ENCODE measurements around the gene DHRS4.

The DHRS4 gene

DNA sequence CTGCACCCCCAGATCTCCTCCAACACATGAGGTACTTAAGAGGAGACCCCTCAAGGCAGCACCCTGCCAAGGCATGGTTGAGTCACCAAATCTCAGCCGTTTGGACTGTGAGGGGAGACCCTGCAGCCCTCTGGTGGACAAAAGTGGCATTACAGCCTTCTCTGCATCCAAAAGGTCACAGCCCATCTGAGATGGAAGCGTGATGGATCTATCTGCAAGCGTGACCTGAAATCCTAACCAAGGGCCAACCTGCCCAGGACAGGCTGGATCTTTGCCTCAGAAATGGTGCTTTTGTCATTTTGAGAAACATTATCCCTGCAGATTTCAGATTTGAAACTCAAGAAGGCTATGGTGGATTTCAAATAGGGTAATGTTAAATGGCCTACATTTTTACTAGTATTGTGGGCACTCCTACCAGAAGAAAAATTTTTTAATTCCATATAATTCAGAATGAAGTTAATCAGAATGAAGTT lies 23.7 kb upstream of the DHRS4 start:
- Histone ChIP-seq H3K36me3 (ENCODE audit: control insufficient read depth in 5 of 5, insufficient read depth in 5 of 5, low read length in 5 of 5) (no peaks in the 10 kb centered on the region), H3K4me3 (ENCODE audit: low read depth in 1 of 5, low read length in 5 of 5) (no peak overlapping the region), H3K9ac (ENCODE audit: low read length in 5 of 5) (no peak overlapping the region)

DNA sequence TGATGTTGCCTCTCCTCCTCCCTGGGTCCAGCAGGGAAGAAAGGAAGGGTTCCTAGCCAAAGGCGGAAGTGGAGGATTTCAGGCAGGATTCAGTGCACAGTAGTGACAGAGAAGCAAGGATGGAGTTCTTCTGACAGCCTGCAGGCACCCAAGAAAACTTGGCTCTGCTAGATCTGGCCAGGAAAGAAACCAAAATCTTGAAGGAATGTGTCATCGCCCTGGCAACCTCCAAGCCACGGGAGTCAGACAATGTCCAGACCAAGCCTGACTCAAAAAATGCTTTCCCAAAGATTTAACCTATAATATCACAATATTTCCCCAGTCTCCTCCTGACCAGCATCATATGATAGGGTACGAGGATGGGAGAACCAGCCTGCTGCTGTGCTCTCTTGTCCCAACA lies 22.8 kb upstream of the DHRS4 start:
- Histone ChIP-seq H3K4me1 (ENCODE audit: control insufficient read depth in 5 of 5, insufficient read depth in 5 of 5, low read length in 5 of 5) (peaks cover 0 to 5% (median 3%) of the 10 kb centered on the region in 5 donors), H3K4me3 (ENCODE audit: low read depth in 1 of 5, low read length in 5 of 5) (no peak overlapping the region), H3K27ac (ENCODE audit: low read depth, low read length) (no peak overlapping the region), H3K27me3 (ENCODE audit: control insufficient read depth in 5 of 5, insufficient read depth in 4 of 5, low read length in 5 of 5) (no peaks in the 10 kb centered on the region), H3K9me3 (ENCODE audit: control insufficient read depth in 5 of 5, low read length in 5 of 5) (no peaks in the 10 kb centered on the region), H3K36me3 (ENCODE audit: control insufficient read depth in 5 of 5, insufficient read depth in 5 of 5, low read length in 5 of 5) (no peaks in the 10 kb centered on the region), H3K9ac (ENCODE audit: low read length in 5 of 5) (no peak overlapping the region)

More for the DNA sequence above, 23.7 kb upstream of the DHRS4 start:
- no peaks in the 10 kb centered on the region for H3K27me3 ChIP-seq (ENCODE audit: control insufficient read depth in 5 of 5, insufficient read depth in 4 of 5, low read length in 5 of 5)
- H3K27ac ChIP-seq (ENCODE audit: low read depth, low read length) = no peak overlapping the region
- H3K4me1 ChIP-seq (ENCODE audit: control insufficient read depth in 5 of 5, insufficient read depth in 5 of 5, low read length in 5 of 5) = peaks cover 0 to 5% (median 3%) of the 10 kb centered on the region in 5 donors
- H3K9me3 ChIP-seq (ENCODE audit: control insufficient read depth in 5 of 5, low read length in 5 of 5) = no peaks in the 10 kb centered on the region

DNA sequence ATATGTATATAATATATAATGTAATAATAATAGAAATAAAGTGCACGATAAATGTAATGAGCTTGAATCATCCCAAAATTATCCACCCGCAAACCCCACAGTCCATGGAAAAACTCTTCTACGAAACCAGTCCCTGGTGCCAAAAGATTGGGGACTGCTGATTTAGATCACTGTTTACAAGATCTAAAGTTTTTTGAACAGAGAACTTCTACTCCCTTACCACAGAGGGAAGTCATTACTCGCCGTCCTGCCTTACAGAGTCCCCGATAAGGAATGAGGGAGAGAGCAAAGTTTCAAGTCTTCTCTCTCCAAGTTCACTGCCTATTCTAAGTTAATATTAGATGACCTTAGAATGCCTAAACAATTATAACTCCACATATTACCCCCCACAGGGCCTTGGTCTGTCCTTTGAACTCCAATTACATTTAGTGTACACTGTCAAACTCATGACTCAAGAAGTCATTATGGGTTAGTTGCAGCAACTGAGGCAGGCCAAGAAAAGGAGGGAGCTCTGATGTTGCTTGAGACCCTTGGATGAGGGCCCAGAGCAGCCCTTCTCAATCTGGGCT lies 21.8 kb upstream of the DHRS4 start:
- H3K4me1 ChIP-seq (ENCODE audit: control insufficient read depth in 5 of 5, insufficient read depth in 5 of 5, low read length in 5 of 5) = peaks cover 0 to 12% (median 3%) of the 10 kb centered on the region in 5 donors
- no peak overlapping the region for H3K4me3 ChIP-seq (ENCODE audit: low read depth in 1 of 5, low read length in 5 of 5)
- no peaks in the 10 kb centered on the region for H3K36me3 ChIP-seq (ENCODE audit: control insufficient read depth in 5 of 5, insufficient read depth in 5 of 5, low read length in 5 of 5)
- no peaks in the 10 kb centered on the region for H3K9me3 ChIP-seq (ENCODE audit: control insufficient read depth in 5 of 5, low read length in 5 of 5)
- H3K27ac ChIP-seq (ENCODE audit: low read depth, low read length) = no peak overlapping the region
- no peak overlapping the region for H3K9ac ChIP-seq (ENCODE audit: low read length in 5 of 5)
- no peaks in the 10 kb centered on the region for H3K27me3 ChIP-seq (ENCODE audit: control insufficient read depth in 5 of 5, insufficient read depth in 4 of 5, low read length in 5 of 5)

DNA sequence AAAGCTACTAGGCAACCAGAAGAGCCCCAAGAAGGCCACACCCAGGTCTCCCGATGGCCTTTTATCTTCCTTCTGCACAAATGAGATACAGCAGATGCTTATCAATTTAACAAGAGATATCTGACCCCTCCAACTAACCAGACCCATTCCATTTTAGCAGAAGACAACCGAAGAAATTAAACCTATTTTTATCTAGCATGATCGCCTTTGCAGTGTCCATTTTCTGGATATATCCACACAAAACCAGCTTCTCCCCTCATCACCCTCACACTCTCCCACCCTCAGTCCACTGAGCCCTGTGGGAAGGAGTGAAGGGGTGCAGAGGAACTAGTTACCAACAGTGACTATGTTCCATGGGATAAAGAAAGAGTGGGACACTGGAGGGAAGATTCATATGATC lies 20.9 kb upstream of the DHRS4 start:
- Histone ChIP-seq H3K4me1 (ENCODE audit: control insufficient read depth in 5 of 5, insufficient read depth in 5 of 5, low read length in 5 of 5) (peaks cover 0 to 12% (median 3%) of the 10 kb centered on the region in 5 donors), H3K36me3 (ENCODE audit: control insufficient read depth in 5 of 5, insufficient read depth in 5 of 5, low read length in 5 of 5) (no peaks in the 10 kb centered on the region), H3K27ac (ENCODE audit: low read depth, low read length) (no peak overlapping the region), H3K9ac (ENCODE audit: low read length in 5 of 5) (no peak overlapping the region), H3K4me3 (ENCODE audit: low read depth in 1 of 5, low read length in 5 of 5) (no peak overlapping the region), H3K9me3 (ENCODE audit: control insufficient read depth in 5 of 5, low read length in 5 of 5) (no peaks in the 10 kb centered on the region), H3K27me3 (ENCODE audit: control insufficient read depth in 5 of 5, insufficient read depth in 4 of 5, low read length in 5 of 5) (no peaks in the 10 kb centered on the region)

DNA sequence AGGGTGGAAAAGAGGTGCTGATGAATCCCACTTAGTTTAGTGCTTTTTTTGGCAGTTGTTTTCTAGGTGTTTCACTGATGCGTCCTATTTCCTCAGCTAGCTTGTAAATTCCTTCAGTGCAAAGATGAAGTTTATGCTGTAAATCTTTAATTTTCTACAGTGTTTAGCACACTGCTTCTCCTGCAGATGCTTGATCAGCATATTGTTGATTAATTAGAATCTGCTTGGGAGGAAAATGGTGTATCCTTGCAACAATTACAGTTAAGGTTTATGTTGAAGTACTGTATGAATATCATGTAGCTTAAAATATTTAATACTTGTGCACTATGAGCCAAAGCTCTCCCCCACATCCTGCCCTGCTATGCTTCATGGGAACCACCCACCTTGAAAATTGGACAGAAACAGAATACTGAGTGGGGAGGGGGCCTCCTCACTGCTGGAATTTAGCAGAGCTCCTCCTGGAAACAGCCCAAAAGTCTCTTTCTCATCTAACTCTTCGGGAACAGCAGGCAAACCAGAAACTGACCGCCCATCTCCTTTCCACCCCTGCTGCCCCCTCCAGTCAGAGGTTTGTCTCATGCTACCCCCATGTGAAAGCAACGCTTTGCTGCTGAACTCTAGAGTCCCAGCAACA lies 20.3 kb upstream of the DHRS4 start:
- no peak overlapping the region for H3K9ac ChIP-seq (ENCODE audit: low read length in 5 of 5)

DNA sequence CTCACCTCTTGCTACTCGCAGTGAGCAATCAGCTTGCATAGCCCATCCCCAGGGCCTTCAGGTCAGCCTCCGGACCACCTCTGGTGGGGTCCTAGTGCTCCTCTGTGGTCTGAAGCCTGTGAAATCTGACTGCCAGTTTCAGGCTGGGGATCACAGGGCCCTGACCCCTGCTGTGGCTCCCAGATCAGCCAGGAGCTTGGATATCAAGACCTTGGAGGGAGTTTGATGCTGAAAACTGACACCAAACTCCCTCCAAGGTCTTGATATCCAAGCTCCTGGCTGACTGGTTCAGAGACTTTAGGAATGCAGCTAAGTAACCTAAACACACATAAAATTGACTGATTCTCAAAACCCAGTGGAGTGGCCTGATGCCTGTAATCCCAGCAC lies 19.8 kb upstream of the DHRS4 start:
- no peaks in the 10 kb centered on the region for H3K9me3 ChIP-seq (ENCODE audit: control insufficient read depth in 5 of 5, low read length in 5 of 5)
- H3K27ac ChIP-seq (ENCODE audit: low read depth, low read length) = no peak overlapping the region
- no peak overlapping the region for H3K9ac ChIP-seq (ENCODE audit: low read length in 5 of 5)
- H3K36me3 ChIP-seq (ENCODE audit: control insufficient read depth in 5 of 5, insufficient read depth in 5 of 5, low read length in 5 of 5) = no peaks in the 10 kb centered on the region
- H3K27me3 ChIP-seq (ENCODE audit: control insufficient read depth in 5 of 5, insufficient read depth in 4 of 5, low read length in 5 of 5) = no peaks in the 10 kb centered on the region
- H3K4me3 ChIP-seq (ENCODE audit: low read depth in 1 of 5, low read length in 5 of 5) = no peak overlapping the region
- H3K4me1 ChIP-seq (ENCODE audit: control insufficient read depth in 5 of 5, insufficient read depth in 5 of 5, low read length in 5 of 5) = peaks cover 0 to 12% (median 3%) of the 10 kb centered on the region in 5 donors

More for the DNA sequence above, 20.3 kb upstream of the DHRS4 start:
- no peaks in the 10 kb centered on the region for H3K9me3 ChIP-seq (ENCODE audit: control insufficient read depth in 5 of 5, low read length in 5 of 5)
- no peak overlapping the region for H3K27ac ChIP-seq (ENCODE audit: low read depth, low read length)
- H3K4me3 ChIP-seq (ENCODE audit: low read depth in 1 of 5, low read length in 5 of 5) = no peak overlapping the region
- H3K36me3 ChIP-seq (ENCODE audit: control insufficient read depth in 5 of 5, insufficient read depth in 5 of 5, low read length in 5 of 5) = no peaks in the 10 kb centered on the region
- H3K27me3 ChIP-seq (ENCODE audit: control insufficient read depth in 5 of 5, insufficient read depth in 4 of 5, low read length in 5 of 5) = no peaks in the 10 kb centered on the region
- H3K4me1 ChIP-seq (ENCODE audit: control insufficient read depth in 5 of 5, insufficient read depth in 5 of 5, low read length in 5 of 5) = peaks cover 0 to 12% (median 3%) of the 10 kb centered on the region in 5 donors

DNA sequence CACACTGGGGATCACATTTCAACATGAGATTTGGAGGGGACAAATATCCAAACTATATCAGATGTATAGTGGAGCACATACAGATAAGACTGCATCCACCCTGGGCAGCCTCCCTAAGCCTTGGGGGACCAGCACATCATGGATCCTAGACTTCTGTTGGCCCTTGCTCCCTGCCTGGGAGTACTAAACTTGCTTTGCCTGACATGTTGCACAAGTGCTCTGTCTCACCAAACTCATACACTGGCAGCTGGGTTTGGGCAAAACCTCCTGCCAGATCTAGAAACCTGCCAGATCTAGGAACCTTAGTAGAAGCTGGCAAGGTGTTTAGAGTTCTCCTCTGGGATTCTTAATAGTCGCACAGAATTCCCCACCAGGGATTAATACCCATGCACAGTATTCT lies 18.4 kb upstream of the DHRS4 start:
- Histone ChIP-seq H3K36me3 (ENCODE audit: control insufficient read depth in 5 of 5, insufficient read depth in 5 of 5, low read length in 5 of 5) (peaks cover 0 to 12% (median 7%) of the 10 kb centered on the region in 5 donors), H3K4me1 (ENCODE audit: control insufficient read depth in 5 of 5, insufficient read depth in 5 of 5, low read length in 5 of 5) (peaks cover 0 to 12% (median 3%) of the 10 kb centered on the region in 5 donors), H3K9ac (ENCODE audit: low read length in 5 of 5) (no peak overlapping the region), H3K27me3 (ENCODE audit: control insufficient read depth in 5 of 5, insufficient read depth in 4 of 5, low read length in 5 of 5) (no peaks in the 10 kb centered on the region), H3K27ac (ENCODE audit: low read depth, low read length) (no peak overlapping the region), H3K4me3 (ENCODE audit: low read depth in 1 of 5, low read length in 5 of 5) (no peak overlapping the region), H3K9me3 (ENCODE audit: control insufficient read depth in 5 of 5, low read length in 5 of 5) (no peaks in the 10 kb centered on the region)

DNA sequence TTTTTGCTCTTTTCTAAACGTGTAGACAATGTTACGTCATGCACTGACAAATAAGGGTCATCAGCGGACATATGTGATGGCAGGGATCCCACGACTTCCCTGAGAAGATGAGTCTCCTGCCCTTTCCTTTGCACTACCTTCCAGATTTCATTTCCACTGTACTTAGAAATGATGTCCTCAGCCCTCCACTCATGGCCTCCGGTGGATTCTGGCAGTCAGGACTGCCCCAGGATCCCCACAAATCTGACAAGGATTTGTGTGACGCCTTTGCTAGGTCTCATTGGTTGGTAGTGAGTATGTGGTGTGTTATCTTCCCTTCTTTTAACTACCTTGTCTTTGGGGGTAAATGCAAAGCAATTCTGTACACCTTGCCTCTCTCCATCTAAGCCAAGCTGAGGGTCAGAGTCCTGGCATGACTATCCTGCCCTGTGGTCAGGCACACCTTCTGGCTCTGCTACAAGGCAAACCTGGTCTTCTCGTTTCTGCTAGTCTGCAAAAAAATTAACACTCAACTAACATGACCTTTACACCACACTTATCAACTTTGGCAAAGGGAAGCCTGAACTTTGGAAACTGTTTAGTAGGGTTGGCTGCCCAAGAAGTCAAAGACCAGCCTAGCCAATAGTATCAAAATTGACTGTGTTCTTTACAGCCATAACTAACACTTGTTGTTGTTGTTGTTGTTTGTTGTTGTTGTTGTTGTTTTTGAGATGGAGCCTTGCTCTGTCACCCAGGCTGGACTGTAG lies 17.3 kb upstream of the DHRS4 start:
- H3K36me3 ChIP-seq (ENCODE audit: control insufficient read depth in 5 of 5, insufficient read depth in 5 of 5, low read length in 5 of 5) = peaks cover 0 to 19% (median 12%) of the 10 kb centered on the region in 5 donors
- H3K4me3 ChIP-seq (ENCODE audit: low read depth in 1 of 5, low read length in 5 of 5) = no peak overlapping the region
- no peaks in the 10 kb centered on the region for H3K27me3 ChIP-seq (ENCODE audit: control insufficient read depth in 5 of 5, insufficient read depth in 4 of 5, low read length in 5 of 5)
- H3K9me3 ChIP-seq (ENCODE audit: control insufficient read depth in 5 of 5, low read length in 5 of 5) = no peaks in the 10 kb centered on the region
- peaks cover 0 to 7% (median under 1%) of the 10 kb centered on the region in 5 donors for H3K4me1 ChIP-seq (ENCODE audit: control insufficient read depth in 5 of 5, insufficient read depth in 5 of 5, low read length in 5 of 5)
- no peak overlapping the region for H3K27ac ChIP-seq (ENCODE audit: low read depth, low read length)
- no peak overlapping the region for H3K9ac ChIP-seq (ENCODE audit: low read length in 5 of 5)

DNA sequence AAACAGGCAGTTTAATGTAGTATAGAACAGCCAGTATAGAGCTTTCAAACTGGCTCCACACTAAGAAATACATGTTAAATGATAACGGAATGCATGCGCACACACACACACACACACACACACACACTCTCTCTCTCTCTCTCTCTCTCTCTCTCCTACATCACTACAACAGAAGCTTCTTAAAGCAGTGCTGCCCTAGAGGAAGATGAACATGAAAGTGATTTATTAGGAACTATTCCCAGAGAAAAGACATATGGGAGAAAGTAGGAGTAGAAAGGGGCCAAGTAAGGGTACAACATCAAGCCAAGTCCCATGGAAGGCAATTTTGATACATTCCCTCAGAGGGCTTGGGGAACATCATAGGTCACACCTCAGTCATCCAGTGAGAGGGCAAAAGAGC lies 16.4 kb upstream of the DHRS4 start:
- Histone ChIP-seq H3K27me3 (ENCODE audit: control insufficient read depth in 5 of 5, insufficient read depth in 4 of 5, low read length in 5 of 5) (no peaks in the 10 kb centered on the region), H3K9ac (ENCODE audit: low read length in 5 of 5) (no peak overlapping the region), H3K9me3 (ENCODE audit: control insufficient read depth in 5 of 5, low read length in 5 of 5) (no peaks in the 10 kb centered on the region), H3K4me3 (ENCODE audit: low read depth in 1 of 5, low read length in 5 of 5) (no peak overlapping the region), H3K4me1 (ENCODE audit: control insufficient read depth in 5 of 5, insufficient read depth in 5 of 5, low read length in 5 of 5) (peaks cover 0 to 7% (median 0%) of the 10 kb centered on the region in 5 donors), H3K36me3 (ENCODE audit: control insufficient read depth in 5 of 5, insufficient read depth in 5 of 5, low read length in 5 of 5) (peaks cover 0 to 19% (median 12%) of the 10 kb centered on the region in 5 donors), H3K27ac (ENCODE audit: low read depth, low read length) (no peak overlapping the region)

DNA sequence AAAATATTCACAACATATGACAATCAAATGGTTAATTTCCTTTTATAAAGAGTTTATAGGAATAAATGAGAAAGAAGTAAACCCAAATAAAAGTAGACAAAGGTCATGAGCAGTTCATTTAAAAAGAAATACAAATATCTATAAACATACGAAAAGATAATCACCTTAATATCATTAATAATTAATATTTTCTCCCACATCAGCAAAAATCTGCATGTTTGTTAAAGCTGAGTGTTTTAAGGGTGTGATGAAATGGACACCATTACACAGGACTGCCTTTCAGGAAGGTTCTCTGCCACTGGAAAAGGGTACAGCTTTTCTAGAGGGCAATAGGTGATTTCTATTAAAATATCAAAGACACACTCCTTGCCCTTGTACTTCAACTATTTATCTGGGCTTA lies 14.7 kb upstream of the DHRS4 start:
- no peak overlapping the region for H3K27ac ChIP-seq (ENCODE audit: low read depth, low read length)
- H3K9ac ChIP-seq (ENCODE audit: low read length in 5 of 5) = no peak overlapping the region
- peaks cover 0 to 24% (median 12%) of the 10 kb centered on the region in 5 donors for H3K36me3 ChIP-seq (ENCODE audit: control insufficient read depth in 5 of 5, insufficient read depth in 5 of 5, low read length in 5 of 5)
- peaks cover 0 to 7% (median 0%) of the 10 kb centered on the region in 5 donors for H3K4me1 ChIP-seq (ENCODE audit: control insufficient read depth in 5 of 5, insufficient read depth in 5 of 5, low read length in 5 of 5)
- no peak overlapping the region for H3K4me3 ChIP-seq (ENCODE audit: low read depth in 1 of 5, low read length in 5 of 5)
- no peaks in the 10 kb centered on the region for H3K27me3 ChIP-seq (ENCODE audit: control insufficient read depth in 5 of 5, insufficient read depth in 4 of 5, low read length in 5 of 5)
- no peaks in the 10 kb centered on the region for H3K9me3 ChIP-seq (ENCODE audit: control insufficient read depth in 5 of 5, low read length in 5 of 5)

All from subcutaneous abdominal adipose tissue (tissue), 5 donors.